Stimulated activated naive CD8-positive, alpha-beta T cell treated with anti-CD3 and anti-CD28 coated beads, Interleukin-15, Interleukin-2, amounts not matched to agents 100 ng/mL and 50 ng/mL, for 24 hours (primary cell): Measurements from ENCODE around the gene NHLRC1.

Experiments
- H3K27ac Mint-ChIP-seq: one replicate; pipeline ENCODE4 v1.8.0; 2021; ENCODE audit warnings: mild to moderate bottlenecking, mixed read lengths
- H3K27me3 Mint-ChIP-seq: one replicate; pipeline ENCODE4 v1.8.0; 2021; ENCODE audit warnings: mixed read lengths
- H3K36me3 Mint-ChIP-seq: one replicate; pipeline ENCODE4 v1.8.0; 2021; ENCODE audit warnings: low read depth, mixed read lengths
- H3K4me1 Mint-ChIP-seq: one replicate; pipeline ENCODE4 v1.8.0; 2021; ENCODE audit warnings: low read depth, mixed read lengths
- H3K4me3 Mint-ChIP-seq: one replicate; pipeline ENCODE4 v1.8.0; 2021; ENCODE audit warnings: mild to moderate bottlenecking, mixed read lengths
- H3K9me3 Mint-ChIP-seq: one replicate; pipeline ENCODE4 v1.8.0; 2021; ENCODE audit warnings: mixed read lengths

NHLRC1 gene

GRCh38 chr6:18148304-18149025, 26.0 kb upstream of the NHLRC1 start:
- Mint-ChIP-seq H3K36me3 (peaks cover 13% of the 10 kb centered on the region), H3K4me1 (peaks cover 24% of the 10 kb centered on the region), H3K27ac (no peak overlapping the region), H3K4me3 (no peak overlapping the region), H3K27me3 (no peaks in the 10 kb centered on the region), H3K9me3 (no peaks in the 10 kb centered on the region)

- Mint-ChIP-seq H3K4me3 (no peak overlapping the region), H3K27me3 (no peaks in the 10 kb centered on the region), H3K36me3 (peaks cover 20% of the 10 kb centered on the region), H3K27ac (no peak overlapping the region), H3K4me1 (peaks cover 15% of the 10 kb centered on the region), H3K9me3 (no peaks in the 10 kb centered on the region)
These were observed 25.1 kb upstream of the NHLRC1 start for GRCh38 chr6:18147616-18148015.

- Mint-ChIP-seq H3K9me3 (no peaks in the 10 kb centered on the region), H3K4me1 (peaks cover 11% of the 10 kb centered on the region), H3K27me3 (no peaks in the 10 kb centered on the region), H3K36me3 (peaks cover 24% of the 10 kb centered on the region), H3K4me3 (no peak overlapping the region), H3K27ac (no peak overlapping the region)
These were observed 24.7 kb upstream of the NHLRC1 start for GRCh38 chr6:18147160-18147559.

- Mint-ChIP-seq H3K27ac (no peak overlapping the region), H3K36me3 (peaks cover 48% of the 10 kb centered on the region), H3K4me3 (no peak overlapping the region), H3K27me3 (no peaks in the 10 kb centered on the region), H3K9me3 (no peaks in the 10 kb centered on the region), H3K4me1 (peaks cover 7% of the 10 kb centered on the region)
These were observed 20.0 kb upstream of the NHLRC1 start for GRCh38 chr6:18142591-18142861.

GRCh38 chr6:18141805-18142590, 19.5 kb upstream of the NHLRC1 start:
- Mint-ChIP-seq H3K9me3 (no peaks in the 10 kb centered on the region), H3K36me3 (peaks cover 48% of the 10 kb centered on the region), H3K27ac (no peak overlapping the region), H3K4me3 (no peak overlapping the region), H3K4me1 (peaks cover 2% of the 10 kb centered on the region), H3K27me3 (no peaks in the 10 kb centered on the region)

- H3K36me3 Mint-ChIP-seq, result peaks cover 53% of the 10 kb centered on the region
- no peak overlapping the region for H3K27ac Mint-ChIP-seq
- no peaks in the 10 kb centered on the region for H3K9me3 Mint-ChIP-seq
- H3K27me3 Mint-ChIP-seq, result no peaks in the 10 kb centered on the region
- H3K4me3 Mint-ChIP-seq, result no peak overlapping the region
- H3K4me1 Mint-ChIP-seq, result no peaks in the 10 kb centered on the region
These were observed 17.6 kb upstream of the NHLRC1 start for GRCh38 chr6:18139935-18140621.

GRCh38 chr6:18138906-18139305, 16.4 kb upstream of the NHLRC1 start:
- H3K27ac Mint-ChIP-seq, result no peak overlapping the region
- no peak overlapping the region for H3K4me3 Mint-ChIP-seq
- peaks cover 53% of the 10 kb centered on the region for H3K36me3 Mint-ChIP-seq
- H3K27me3 Mint-ChIP-seq, result no peaks in the 10 kb centered on the region
- H3K4me1 Mint-ChIP-seq, result no peaks in the 10 kb centered on the region
- H3K9me3 Mint-ChIP-seq, result no peaks in the 10 kb centered on the region

GRCh38 chr6:18136260-18136659, 13.8 kb upstream of the NHLRC1 start:
- Mint-ChIP-seq H3K27me3 (no peaks in the 10 kb centered on the region), H3K27ac (no peak overlapping the region)

GRCh38 chr6:18135171-18135570, 12.7 kb upstream of the NHLRC1 start:
- Mint-ChIP-seq H3K4me3 (no peak overlapping the region), H3K9me3 (no peaks in the 10 kb centered on the region), H3K27ac (no peak overlapping the region), H3K27me3 (no peaks in the 10 kb centered on the region), H3K4me1 (no peaks in the 10 kb centered on the region), H3K36me3 (peaks cover 36% of the 10 kb centered on the region)

More at GRCh38 chr6:18136260-18136659, 13.8 kb upstream of the NHLRC1 start:
- peaks cover 43% of the 10 kb centered on the region for H3K36me3 Mint-ChIP-seq
- H3K4me3 Mint-ChIP-seq, result no peak overlapping the region
- H3K4me1 Mint-ChIP-seq, result no peaks in the 10 kb centered on the region
- no peaks in the 10 kb centered on the region for H3K9me3 Mint-ChIP-seq

GRCh38 chr6:18132346-18132745, 9.9 kb upstream of the NHLRC1 start:
- Mint-ChIP-seq H3K9me3 (no peaks in the 10 kb centered on the region), H3K4me3 (no peak overlapping the region), H3K27ac (no peak overlapping the region), H3K4me1 (no peaks in the 10 kb centered on the region), H3K27me3 (no peaks in the 10 kb centered on the region), H3K36me3 (peaks cover 22% of the 10 kb centered on the region)

GRCh38 chr6:18126121-18126520, 3.6 kb upstream of the NHLRC1 start:
- H3K27me3 Mint-ChIP-seq, result peaks cover 19% of the 10 kb centered on the region
- H3K36me3 Mint-ChIP-seq, result no peaks in the 10 kb centered on the region
- H3K9me3 Mint-ChIP-seq, result no peaks in the 10 kb centered on the region
- H3K27ac Mint-ChIP-seq, result no peak overlapping the region
- peaks cover 12% of the 10 kb centered on the region for H3K4me1 Mint-ChIP-seq
- H3K4me3 Mint-ChIP-seq, result no peak overlapping the region

GRCh38 chr6:18121580-18122127, 823 bp downstream of the NHLRC1 start:
- H3K9me3 Mint-ChIP-seq, result no peaks in the 10 kb centered on the region
- H3K27me3 Mint-ChIP-seq, result peaks cover 41% of the 10 kb centered on the region
- H3K4me1 Mint-ChIP-seq, result peaks cover 12% of the 10 kb centered on the region
- no peak overlapping the region for H3K27ac Mint-ChIP-seq
- H3K4me3 Mint-ChIP-seq, result peak overlapping the region; percentile 30
- H3K36me3 Mint-ChIP-seq, result no peaks in the 10 kb centered on the region

- Mint-ChIP-seq H3K36me3 (peaks cover 4% of the 10 kb centered on the region), H3K27ac (no peak overlapping the region), H3K27me3 (peaks cover 39% of the 10 kb centered on the region), H3K4me1 (peaks cover 30% of the 10 kb centered on the region), H3K9me3 (no peaks in the 10 kb centered on the region), H3K4me3 (no peak overlapping the region)
These were observed 3.2 kb downstream of the NHLRC1 start for GRCh38 chr6:18119236-18119635.

- Mint-ChIP-seq H3K36me3 (peaks cover 4% of the 10 kb centered on the region), H3K27ac (no peak overlapping the region), H3K4me1 (peaks cover 31% of the 10 kb centered on the region), H3K9me3 (no peaks in the 10 kb centered on the region), H3K27me3 (peaks cover 46% of the 10 kb centered on the region), H3K4me3 (no peak overlapping the region)
These were observed 4.1 kb downstream of the NHLRC1 start for GRCh38 chr6:18118330-18118729.

GRCh38 chr6:18117136-18117535, 5.3 kb downstream of the NHLRC1 start:
- H3K4me3 Mint-ChIP-seq, result no peak overlapping the region
- H3K27ac Mint-ChIP-seq, result no peak overlapping the region
- peaks cover 4% of the 10 kb centered on the region for H3K36me3 Mint-ChIP-seq
- peaks cover 23% of the 10 kb centered on the region for H3K4me1 Mint-ChIP-seq
- H3K27me3 Mint-ChIP-seq, result peaks cover 51% of the 10 kb centered on the region
- H3K9me3 Mint-ChIP-seq, result no peaks in the 10 kb centered on the region
